GDM1 (cell line): Measurements from ENCODE around the gene MBP.
A peak's percentile ranks its signal among the peaks of the same experiment; 100 is the strongest.
"Not testable (repeated sequence)": the region's sequence is repeated elsewhere in the genome, so short reads cannot be mapped to it uniquely, and the experiment has no call there.

ENCODE experiments used
- DNase-seq: peaks from one replicate; lab custom pipeline; 2025; lab: John Stamatoyannopoulos, UW

The MBP gene

GRCh38 chr18:77004555-77005380, 127.8 kb downstream of the MBP start:
- DNase-seq = peak; percentile 36

- DNase-seq = no peak
Observed at GRCh38 chr18:77003316-77003715, 129.3 kb downstream of the MBP start.

GRCh38 chr18:77002496-77002895, 130.1 kb downstream of the MBP start:
- no peak for DNase-seq

GRCh38 chr18:77001979-77002378, 130.6 kb downstream of the MBP start:
- DNase-seq = no peak

GRCh38 chr18:77001041-77001440, 131.5 kb downstream of the MBP start:
- DNase-seq = no peak

GRCh38 chr18:77000527-77000926, 132.1 kb downstream of the MBP start:
- no peak for DNase-seq

- DNase-seq = no peak
Observed at GRCh38 chr18:76999077-76999476, 133.5 kb downstream of the MBP start.

- no peak for DNase-seq
Observed at GRCh38 chr18:76997951-76998808, 134.4 kb downstream of the MBP start.

GRCh38 chr18:76996429-76996828, 136.2 kb downstream of the MBP start:
- DNase-seq = no peak

- no peak for DNase-seq
Observed at GRCh38 chr18:76995896-76996295, 136.7 kb downstream of the MBP start.

- DNase-seq = no peak
Observed at GRCh38 chr18:76994086-76994654, 138.4 kb downstream of the MBP start.

- DNase-seq = no peak
Observed at GRCh38 chr18:76993573-76993972, 139.0 kb downstream of the MBP start.

- no peak for DNase-seq
Observed at GRCh38 chr18:76993085-76993382, 139.5 kb downstream of the MBP start.

- no peak for DNase-seq
Observed at GRCh38 chr18:76992226-76993084, 140.1 kb downstream of the MBP start.

GRCh38 chr18:76991021-76991688, 141.4 kb downstream of the MBP start:
- no peak for DNase-seq

GRCh38 chr18:76990343-76991020, 142.1 kb downstream of the MBP start:
- DNase-seq = not testable (repeated sequence)

GRCh38 chr18:76989647-76990190, 142.9 kb downstream of the MBP start:
- DNase-seq = no peak

GRCh38 chr18:76988827-76989646, 143.5 kb downstream of the MBP start:
- DNase-seq = no peak

GRCh38 chr18:76988031-76988826, 144.4 kb downstream of the MBP start:
- DNase-seq = no peak
